IMR-90 (cell line): Measurements from ENCODE around the gene EFEMP2. TPM values are rescaled to one million over a fixed set of nuclear protein-coding genes. Genes with fewer than 3 reads are reported as not detected.

ENCODE experiments used
- ATAC-seq: fragments of 200-7000 bp; cut with Tn5 transposase; 2 replicates; pipeline ENCODE4 v1.9.1; 2020; ENCODE audit warnings: low read depth, mild to moderate bottlenecking, moderate library complexity
- BruUV-seq: library from RNA; stranded (reverse); fragments of 400-500 nt; replicated peaks from 2 replicates; lab custom pipeline; 2021; lab: Mats Ljungman, UMichigan
- CTCF ChIA-PET: fragments of 300-600 bp; formaldehyde crosslinking; extraction: SDS; loops from one replicate; lab custom pipeline; 2021; ENCODE audit warnings: antibody characterized with exemption; lab: Yijun Ruan, JAX
- POLR2A ChIA-PET: fragments of 300-600 bp; sonication (Branson Sonifier 250); formaldehyde crosslinking; loops from one replicate; lab custom pipeline; 2022; ENCODE audit warnings: antibody characterized with exemption; ENCODE audit not compliant: unreplicated experiment; lab: Charles Lee
- DNase-seq: peaks from one replicate; pipeline ENCODE4 v3.0.0; 2013
- H2AFZ ChIP-seq: replicated peaks from 2 replicates; pipeline ENCODE3; 2013; ENCODE audit warnings: low read length, mild to moderate bottlenecking; ENCODE audit not compliant: poor library complexity
- H2AK5ac ChIP-seq: 2 replicates; pipeline ENCODE4 v1.6.1; 2013; ENCODE audit warnings: low read depth, low read length, inconsistent platforms
- H2AK9ac ChIP-seq: replicated peaks from 2 replicates; pipeline ENCODE3; 2013; ENCODE audit warnings: mild to moderate bottlenecking, low read depth, low read length, moderate library complexity; ENCODE audit not compliant: poor library complexity
- H2BK120ac ChIP-seq: 2 replicates; pipeline ENCODE4 v1.6.1; 2013; ENCODE audit warnings: low read depth, low read length, inconsistent platforms
- H2BK15ac ChIP-seq: 3 replicates; pipeline ENCODE4 v1.6.1; 2013; ENCODE audit warnings: low read depth, low read length, inconsistent platforms
- H2BK20ac ChIP-seq: 2 replicates; pipeline ENCODE4 v1.6.1; 2013; ENCODE audit warnings: low read depth, mild to moderate bottlenecking, inconsistent platforms, low read length, moderate library complexity
- H2BK5ac ChIP-seq: 2 replicates; pipeline ENCODE4 v1.6.1; 2013; ENCODE audit warnings: mild to moderate bottlenecking, low read depth, low read length, inconsistent platforms; ENCODE audit not compliant: poor library complexity, severe bottlenecking
- H3K14ac ChIP-seq: replicated peaks from 2 replicates; pipeline ENCODE4 v1.6.1; 2013; ENCODE audit warnings: low read depth, low read length, inconsistent platforms
- H3K18ac ChIP-seq: 2 replicates; pipeline ENCODE4 v1.6.1; 2013; ENCODE audit warnings: low read depth, low read length, control low read depth
- H3K23ac ChIP-seq: 2 replicates; pipeline ENCODE4 v1.6.1; 2013; ENCODE audit warnings: low read depth, low read length, inconsistent platforms
- H3K27ac ChIP-seq: 2 replicates; pipeline ENCODE4 v1.5.1; 2013; ENCODE audit warnings: mild to moderate bottlenecking, control low read depth, low read length; ENCODE audit not compliant: insufficient read depth
- H3K27me3 ChIP-seq: 2 replicates; pipeline ENCODE4 v1.6.1; 2013; ENCODE audit warnings: low read length; ENCODE audit not compliant: control insufficient read depth, insufficient read depth
- H3K36me3 ChIP-seq: 2 replicates; pipeline ENCODE4 v1.6.1; 2013; ENCODE audit warnings: low read length, mixed read lengths; ENCODE audit not compliant: control insufficient read depth, insufficient read depth
- H3K4ac ChIP-seq: 2 replicates; pipeline ENCODE4 v1.6.1; 2013; ENCODE audit warnings: low read depth, low read length, inconsistent platforms
- H3K4me1 ChIP-seq: 2 replicates; pipeline ENCODE4 v1.6.1; 2013; ENCODE audit warnings: low read length, mixed read lengths; ENCODE audit not compliant: control insufficient read depth, insufficient read depth
- H3K4me2 ChIP-seq: 2 replicates; pipeline ENCODE4 v1.6.1; 2013; ENCODE audit warnings: low read depth, mild to moderate bottlenecking, control low read depth, low read length, moderate library complexity
- H3K4me3 ChIP-seq: 2 replicates; pipeline ENCODE4 v1.5.1; 2013; ENCODE audit warnings: low read depth, mild to moderate bottlenecking, control low read depth, low read length, moderate library complexity; ENCODE audit not compliant: insufficient read depth
- H3K56ac ChIP-seq: 2 replicates; pipeline ENCODE4 v1.6.1; 2013; ENCODE audit warnings: low read length, inconsistent platforms; ENCODE audit not compliant: insufficient read depth; ENCODE audit errors: extremely low read depth
- H3K79me1 ChIP-seq, 2 experiments: 2 replicates each; pipeline ENCODE4 v1.6.1; 2013; ENCODE audit warnings: low read length in 2 of 2, inconsistent platforms in 1 of 2, low read depth in 1 of 2
- H3K9ac ChIP-seq: 2 replicates; pipeline ENCODE4 v1.6.1; 2013; ENCODE audit warnings: low read depth, low read length, control low read depth
- H3K9me1 ChIP-seq: 2 replicates; pipeline ENCODE4 v1.6.1; 2013; ENCODE audit warnings: low read length, inconsistent platforms; ENCODE audit not compliant: insufficient read depth
- H3K9me3 ChIP-seq: 2 replicates; pipeline ENCODE4 v1.6.1; 2013; ENCODE audit warnings: low read length; ENCODE audit not compliant: control insufficient read depth, insufficient read depth
- H4K20me1 ChIP-seq: 2 replicates; pipeline ENCODE4 v1.6.1; 2013; ENCODE audit warnings: low read length, inconsistent platforms; ENCODE audit not compliant: insufficient read depth
- H4K5ac ChIP-seq: 2 replicates; pipeline ENCODE4 v1.6.1; 2013; ENCODE audit warnings: mild to moderate bottlenecking, low read depth, low read length, control low read depth
- H4K8ac ChIP-seq, 2 experiments: 2 replicates each; pipeline ENCODE4 v1.6.1; 2013; ENCODE audit warnings: low read depth in 2 of 2, low read length in 2 of 2, control low read depth in 1 of 2, inconsistent platforms in 1 of 2
- H4K91ac ChIP-seq: 2 replicates; pipeline ENCODE4 v1.6.1; 2013; ENCODE audit warnings: low read depth, low read length, inconsistent platforms; ENCODE audit not compliant: insufficient read depth
- BHLHE40 ChIP-seq: fragments of 150-350 bp; IDR thresholded peaks from 2 replicates; pipeline ENCODE4 v1.6.1; 2016; ENCODE audit warnings: mild to moderate bottlenecking, low read depth, low read length
- FOS ChIP-seq: fragments of 150-350 bp; IDR thresholded peaks from 2 replicates; pipeline ENCODE4 v1.6.1; 2016; ENCODE audit warnings: low read depth, low read length
- RAD21 ChIP-seq: IDR thresholded peaks from 2 replicates; pipeline ENCODE4 v1.6.1; 2012; ENCODE audit warnings: low read length, improper control_type of control experiment
- WGBS, 2 experiments: methylation state at CpG; one replicate each; pipeline versions ENCODE4 v1.1.5 to v1.1.7; 2013; ENCODE audit warnings: missing lambda C conversion rate in 2 of 2; ENCODE audit not compliant: insufficient read length in 1 of 2; ENCODE audit errors: extremely low coverage in 2 of 2; 5-methylcytosine and 5-hydroxymethylcytosine counted together
- dilution Hi-C: fragments of 300-500 bp; cut with HindIII; formaldehyde crosslinking; loops from one replicate; pipeline ENCODE4 v1.14.3; 2018; ENCODE audit warnings: low sequenced_read_pairs; ENCODE audit not compliant: unreplicated experiment
- in situ Hi-C: fragments of 300-500 bp; cut with MboI; formaldehyde crosslinking; loops from 3 replicates; pipeline ENCODE4 v1.14.3; 2019; ENCODE audit warnings: low sequenced_read_pairs, inconsistent platforms, mixed read lengths
- intact Hi-C: fragments of 100-400 bp; cut with micrococcal nuclease; formaldehyde crosslinking; loops from 2 replicates; pipeline ENCODE4 v1.10.0; 2022
- polyA plus RNA-seq, 3 experiments: library from polyadenylated mRNA; depleted of rRNA; stranded (reverse); fragments of >200 nt; gene quantifications; 2 replicates each; pipeline ENCODE4 v1.2.3, GENCODE V29; 2012; ENCODE audit warnings: low replicate concordance in 1 of 3
- total RNA-seq: library from RNA; depleted of rRNA; stranded (reverse); fragments of >200 nt; gene quantifications from 2 replicates; pipeline ENCODE4 v1.2.3, GENCODE V29; 2012
- TF ChIP-seq, protein P1 (sequence below): fragments of 150-350 bp; IDR thresholded peaks from 2 replicates; pipeline ENCODE4 v1.6.1; 2016; ENCODE audit warnings: low read depth, mild to moderate bottlenecking, low read length, moderate library complexity, borderline replicate concordance

EFEMP2 gene
- total and polyA plus RNA-seq, 2 of the 4 experiments (the other 2 are of a cell fraction) = 62.7 to 431 TPM

DNA sequence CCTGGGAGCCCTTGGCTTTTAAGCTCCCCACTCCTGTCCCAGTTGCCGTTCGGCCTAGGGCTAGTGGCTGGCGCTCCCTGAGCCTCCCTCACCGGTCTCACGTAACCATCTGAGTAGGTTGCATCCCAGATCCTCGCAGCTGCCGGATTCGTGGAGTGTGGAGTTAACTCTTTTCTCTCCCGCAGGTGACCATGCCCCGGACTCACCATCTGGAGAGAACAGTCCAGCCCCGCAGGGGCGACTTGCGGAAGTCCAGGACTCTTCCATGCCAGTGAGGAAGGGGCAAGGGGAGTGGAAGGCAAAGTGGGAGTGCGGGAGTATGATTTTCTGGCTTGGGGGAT, 11.5 kb downstream of the EFEMP2 start:
- peak overlapping the region; percentile 89 for H3K4me2 ChIP-seq
- peak overlapping the region; percentile 89 for H3K27ac ChIP-seq
- intact Hi-C loops = no loop called here
- H3K9me3 ChIP-seq = no peaks in the 10 kb centered on the region
- peak overlapping the region; percentile 98 for H3K4ac ChIP-seq
- peak overlapping the region; percentile 96 for H2AK5ac ChIP-seq
- H3K9me1 ChIP-seq = peaks cover 6% of the 10 kb centered on the region
- dilution Hi-C loops = no loop called here
- H3K18ac ChIP-seq = peak overlapping the region; percentile 62
- DNase-seq (no peak), ATAC-seq (no peak)
- H3K36me3 ChIP-seq = peaks cover 52% of the 10 kb centered on the region
- in situ Hi-C loops = no loop called here
- H2BK20ac ChIP-seq = no peak overlapping the region
- TF ChIP-seq RAD21 = no peak
- TF ChIP-seq, protein P1, sequence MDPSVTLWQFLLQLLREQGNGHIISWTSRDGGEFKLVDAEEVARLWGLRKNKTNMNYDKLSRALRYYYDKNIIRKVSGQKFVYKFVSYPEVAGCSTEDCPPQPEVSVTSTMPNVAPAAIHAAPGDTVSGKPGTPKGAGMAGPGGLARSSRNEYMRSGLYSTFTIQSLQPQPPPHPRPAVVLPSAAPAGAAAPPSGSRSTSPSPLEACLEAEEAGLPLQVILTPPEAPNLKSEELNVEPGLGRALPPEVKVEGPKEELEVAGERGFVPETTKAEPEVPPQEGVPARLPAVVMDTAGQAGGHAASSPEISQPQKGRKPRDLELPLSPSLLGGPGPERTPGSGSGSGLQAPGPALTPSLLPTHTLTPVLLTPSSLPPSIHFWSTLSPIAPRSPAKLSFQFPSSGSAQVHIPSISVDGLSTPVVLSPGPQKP = no peak
- TF ChIP-seq FOS = no peak
- TF ChIP-seq BHLHE40 = no peak
- ChIA-PET CTCF (interaction anchor here (2.4 kb wide), 1 partner anchor 27 kb away, joined by 8 read pairs; the partner anchor contains the start of gene FIBP), POLR2A (interaction anchor here (0.6 to 0.8 kb wide), 2 partner anchors 10 to 11 kb away, joined by 3 to 7 read pairs; no protein-coding TSS in a partner anchor)
- peak overlapping the region; percentile 60 for H3K56ac ChIP-seq
- BruUV-seq = no TSS peak
- H3K23ac ChIP-seq = peak overlapping the region; percentile 94
- peak overlapping the region; percentile 93 for H2AFZ ChIP-seq
- peak overlapping the region; percentile 87 for H3K14ac ChIP-seq
- H4K20me1 ChIP-seq = peaks cover 39% of the 10 kb centered on the region
- H4K8ac ChIP-seq = peak overlapping the region; percentile 94 to 99
- H4K5ac ChIP-seq = peak overlapping the region; percentile 68
- H2BK5ac ChIP-seq = peak overlapping the region; percentile 90
- H3K27me3 ChIP-seq = no peaks in the 10 kb centered on the region
- H3K4me3 ChIP-seq = peak overlapping the region; percentile 95
- peak overlapping the region; percentile 70 for H2BK120ac ChIP-seq
- peak overlapping the region; percentile 98 for H4K91ac ChIP-seq
- peak overlapping the region; percentile 96 for H3K9ac ChIP-seq
- 20% methylated on average over 2 of the region's 14 CpGs; no CpG with 5 or more reads in 1 of the 2 experiments for WGBS, 2 experiments
- H3K79me1 ChIP-seq = peaks cover 6 to 66% of the 10 kb centered on the region in 2 experiments; a peak in 3 of 4 replicates
- peak overlapping the region; percentile 41; the same call in 1 of the 3 replicates for H2BK15ac ChIP-seq
- peaks cover 8% of the 10 kb centered on the region for H3K4me1 ChIP-seq
- H2AK9ac ChIP-seq = peak overlapping the region; percentile 100
